ENCODE results near the gene SLC6A6. TPM values are rescaled to one million over a fixed set of nuclear protein-coding genes. Genes with fewer than 3 reads are reported as not detected.
A peak's percentile ranks its signal among the peaks of the same experiment; 100 is the strongest.
"Not testable (repeated sequence)": the region's sequence is repeated elsewhere in the genome, so short reads cannot be mapped to it uniquely, and the experiment has no call there.

The SLC6A6 gene
- total RNA-seq, 1 donor from 2014 or later: 35.4 TPM

DNA sequence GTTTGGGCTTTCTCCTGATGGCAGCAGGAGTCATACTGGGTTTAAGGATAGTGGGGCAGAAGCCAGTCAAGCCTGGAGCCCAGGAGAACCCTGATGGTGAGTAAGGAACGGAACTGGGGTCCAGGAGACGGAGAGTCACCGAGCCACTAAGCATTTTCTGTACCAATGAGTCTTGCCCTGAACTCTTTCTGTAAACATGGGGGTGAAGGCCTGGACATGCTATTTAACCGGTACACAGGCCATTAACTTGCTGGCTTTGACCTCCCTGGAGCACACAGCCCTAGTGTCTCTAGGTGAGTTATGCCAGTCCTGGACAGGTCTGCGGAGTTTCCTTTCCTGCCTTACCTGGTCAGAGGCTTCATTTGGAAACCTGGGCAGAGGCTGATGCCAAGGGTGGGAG lies 3.9 kb downstream of the SLC6A6 start:
- TF ChIP-seq, protein P1, sequence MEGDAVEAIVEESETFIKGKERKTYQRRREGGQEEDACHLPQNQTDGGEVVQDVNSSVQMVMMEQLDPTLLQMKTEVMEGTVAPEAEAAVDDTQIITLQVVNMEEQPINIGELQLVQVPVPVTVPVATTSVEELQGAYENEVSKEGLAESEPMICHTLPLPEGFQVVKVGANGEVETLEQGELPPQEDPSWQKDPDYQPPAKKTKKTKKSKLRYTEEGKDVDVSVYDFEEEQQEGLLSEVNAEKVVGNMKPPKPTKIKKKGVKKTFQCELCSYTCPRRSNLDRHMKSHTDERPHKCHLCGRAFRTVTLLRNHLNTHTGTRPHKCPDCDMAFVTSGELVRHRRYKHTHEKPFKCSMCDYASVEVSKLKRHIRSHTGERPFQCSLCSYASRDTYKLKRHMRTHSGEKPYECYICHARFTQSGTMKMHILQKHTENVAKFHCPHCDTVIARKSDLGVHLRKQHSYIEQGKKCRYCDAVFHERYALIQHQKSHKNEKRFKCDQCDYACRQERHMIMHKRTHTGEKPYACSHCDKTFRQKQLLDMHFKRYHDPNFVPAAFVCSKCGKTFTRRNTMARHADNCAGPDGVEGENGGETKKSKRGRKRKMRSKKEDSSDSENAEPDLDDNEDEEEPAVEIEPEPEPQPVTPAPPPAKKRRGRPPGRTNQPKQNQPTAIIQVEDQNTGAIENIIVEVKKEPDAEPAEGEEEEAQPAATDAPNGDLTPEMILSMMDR (IDR thresholded peaks at IDR 0.05; ENCODE audit: borderline replicate concordance): no peak
- no peak for DNase-seq
- Histone ChIP-seq H3K4me3 (peak overlapping the region; percentile 86), H3K27me3 (ENCODE audit: low read depth) (no peaks in the 10 kb centered on the region), H3K27ac (replicated peaks) (peak overlapping the region; percentile 28), H3K36me3 (peaks cover 6% of the 10 kb centered on the region), H3K9me3 (replicated peaks) (no peaks in the 10 kb centered on the region), H3K4me1 (peaks cover 64% of the 10 kb centered on the region)
- intact Hi-C loops (cut with micrococcal nuclease): no loop called here

DNA sequence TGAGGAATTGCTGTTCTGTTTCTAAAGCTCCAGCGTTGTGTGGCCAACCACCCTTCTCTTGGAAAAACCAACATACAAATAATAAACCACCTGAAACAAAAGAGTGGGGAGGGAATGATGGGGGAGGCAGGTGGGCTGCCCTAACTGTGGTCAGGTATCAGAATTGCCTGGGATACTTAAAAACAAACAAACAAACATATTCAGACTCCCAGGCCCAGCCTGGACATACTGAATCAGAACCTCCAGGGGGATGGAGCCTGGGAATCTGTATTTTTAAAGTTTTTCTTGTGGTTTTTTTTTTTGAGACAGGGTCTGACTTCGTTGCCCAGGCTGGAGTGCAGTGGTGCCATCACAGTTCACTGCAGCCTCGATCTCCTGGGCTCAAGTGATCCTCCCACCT lies 4.4 kb downstream of the SLC6A6 start:
- Histone ChIP-seq H3K36me3 (peaks cover 11% of the 10 kb centered on the region), H3K27ac (replicated peaks) (peak overlapping the region; percentile 28), H3K27me3 (ENCODE audit: low read depth) (no peaks in the 10 kb centered on the region), H3K4me1 (peaks cover 60% of the 10 kb centered on the region), H3K9me3 (replicated peaks) (no peaks in the 10 kb centered on the region), H3K4me3 (peak overlapping the region; percentile 86)
- intact Hi-C loops (cut with micrococcal nuclease): no loop called here
- no peak for DNase-seq
- TF ChIP-seq, protein P1 (IDR thresholded peaks at IDR 0.05; ENCODE audit: borderline replicate concordance): no peak

DNA sequence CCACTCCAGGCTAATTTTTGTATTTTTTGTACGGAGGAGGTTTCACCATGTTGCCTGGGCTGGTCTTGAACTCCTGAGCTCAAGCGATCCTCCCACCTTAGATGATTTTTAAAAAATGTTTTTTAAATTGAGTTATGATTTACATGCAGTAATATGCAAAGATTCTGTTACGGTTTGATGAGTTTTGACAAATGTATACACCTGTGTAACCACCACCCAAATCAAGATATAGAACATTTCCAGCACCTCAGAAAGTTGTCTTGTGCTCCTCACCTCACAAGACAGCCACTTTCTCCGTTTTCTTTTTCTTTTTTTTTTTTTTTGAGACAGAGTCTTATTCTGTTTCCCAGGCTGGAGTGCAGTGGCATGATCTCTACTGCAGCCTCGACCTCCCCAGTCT lies 4.8 kb downstream of the SLC6A6 start:
- DNase-seq: no peak
- intact Hi-C loops (cut with micrococcal nuclease): no loop called here
- H3K27ac ChIP-seq (replicated peaks): no peak overlapping the region
- TF ChIP-seq, protein P1 (IDR thresholded peaks at IDR 0.05; ENCODE audit: borderline replicate concordance): no peak
- no peaks in the 10 kb centered on the region for H3K9me3 ChIP-seq (replicated peaks)
- no peak overlapping the region for H3K4me3 ChIP-seq
- H3K36me3 ChIP-seq: peaks cover 14% of the 10 kb centered on the region
- H3K27me3 ChIP-seq (ENCODE audit: low read depth): no peaks in the 10 kb centered on the region
- H3K4me1 ChIP-seq: peaks cover 56% of the 10 kb centered on the region

DNA sequence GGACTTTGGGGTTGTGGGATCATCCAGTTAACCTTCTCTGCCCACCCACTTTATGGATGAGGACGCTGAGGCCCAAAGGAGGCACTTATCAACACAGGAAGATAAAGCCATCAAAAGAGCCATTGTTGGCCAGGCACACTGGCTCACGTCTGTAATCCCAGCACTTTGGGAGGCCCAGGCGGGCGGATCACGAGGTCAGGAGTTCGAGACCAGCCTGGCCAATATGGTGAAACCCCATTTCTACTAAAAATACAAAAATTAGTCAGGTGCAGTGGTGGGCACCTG lies 7.3 kb downstream of the SLC6A6 start:
- Histone ChIP-seq H3K36me3 (peaks cover 14% of the 10 kb centered on the region), H3K4me1 (peaks cover 44% of the 10 kb centered on the region)
- H3K4me3 ChIP-seq; H3K27ac ChIP-seq (replicated peaks); DNase-seq; H3K27me3 ChIP-seq (ENCODE audit: low read depth); intact Hi-C loops (cut with micrococcal nuclease); H3K9me3 ChIP-seq (replicated peaks): not testable (repeated sequence)

- TF ChIP-seq, protein P1 (IDR thresholded peaks at IDR 0.05; ENCODE audit: borderline replicate concordance): no peak
- Histone ChIP-seq H3K9me3 (replicated peaks) (no peaks in the 10 kb centered on the region), H3K4me1 (peaks cover 41% of the 10 kb centered on the region), H3K4me3 (no peak overlapping the region), H3K36me3 (peaks cover 14% of the 10 kb centered on the region), H3K27me3 (ENCODE audit: low read depth) (no peaks in the 10 kb centered on the region), H3K27ac (replicated peaks) (no peak overlapping the region)
- DNase-seq: no peak
- intact Hi-C loops (cut with micrococcal nuclease): no loop called here
Measured at GRCh38 chr3:14410106-14410502, 7.7 kb downstream of the SLC6A6 start.

GRCh38 chr3:14410503-14411165 lies 8.2 kb downstream of the SLC6A6 start:
- intact Hi-C loops (cut with micrococcal nuclease): no loop called here

More at GRCh38 chr3:14410503-14411165, 8.2 kb downstream of the SLC6A6 start:
- Histone ChIP-seq H3K4me3 (no peak overlapping the region), H3K4me1 (peaks cover 35% of the 10 kb centered on the region), H3K27me3 (ENCODE audit: low read depth) (no peaks in the 10 kb centered on the region), H3K9me3 (replicated peaks) (no peaks in the 10 kb centered on the region), H3K27ac (replicated peaks) (no peak overlapping the region), H3K36me3 (peaks cover 14% of the 10 kb centered on the region)
- TF ChIP-seq, protein P1 (IDR thresholded peaks at IDR 0.05; ENCODE audit: borderline replicate concordance): no peak
- DNase-seq: no peak

Measured in left ventricle myocardium inferior (tissue), 1 donor.